Measurements from ENCODE around the gene HMGCS1. TPM values are rescaled to one million over a fixed set of nuclear protein-coding genes. Genes with fewer than 3 reads are reported as not detected.
"Not testable (repeated sequence)": the region's sequence is repeated elsewhere in the genome, so short reads cannot be mapped to it uniquely, and the experiment has no call there.

Gene HMGCS1
- total RNA-seq, 5 donors from 2014 or later (not counting 1 experiment from before 2014, with no cell fraction given) = 29.2 to 49.1 (median 36.2) TPM

DNA sequence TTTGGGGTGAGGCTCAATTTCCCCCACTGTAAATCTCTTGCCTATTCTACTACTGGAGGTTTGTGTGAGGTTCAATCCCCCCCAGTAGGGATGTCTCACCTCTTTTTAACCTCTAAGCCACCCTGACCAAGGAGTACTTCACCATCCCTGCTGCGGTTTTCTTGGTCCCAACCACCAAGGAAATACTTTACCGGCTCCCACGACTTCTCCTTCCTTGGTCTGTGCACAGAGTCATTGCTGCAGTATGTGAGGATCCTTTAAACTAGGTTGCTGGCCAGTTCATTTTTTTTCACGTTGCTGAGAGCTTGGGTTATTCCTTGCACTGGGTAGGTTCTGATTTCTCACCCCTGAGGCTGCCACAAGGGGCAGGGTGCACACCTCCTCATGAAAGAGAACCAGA lies 22.5 kb upstream of the HMGCS1 start:
- CTCF ChIA-PET = no interaction called here
- H3K9me3 Mint-ChIP-seq = peaks cover 10 to 32% (median 12%) of the 10 kb centered on the region in 3 donors

DNA sequence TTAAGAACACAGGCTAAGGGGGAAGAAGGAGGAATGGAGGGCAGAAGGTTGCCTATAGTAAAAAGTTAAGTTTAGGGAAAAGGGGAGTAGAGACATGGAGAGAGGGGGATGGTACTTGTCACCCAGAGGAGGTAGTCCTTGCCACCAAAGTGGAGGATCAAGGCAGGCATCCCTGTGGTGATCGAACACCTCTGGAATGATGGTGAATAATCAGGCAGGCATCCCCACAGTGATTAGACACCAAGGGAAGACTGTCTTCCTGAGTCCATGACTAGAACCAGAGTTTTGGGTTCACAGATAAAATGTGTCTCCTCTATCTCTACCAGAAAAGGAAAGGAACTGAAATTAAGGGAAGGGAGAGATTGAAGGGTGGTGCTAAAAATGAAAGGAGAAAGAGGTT lies 19.2 kb upstream of the HMGCS1 start:
- no peaks in the 10 kb centered on the region for H3K4me1 Mint-ChIP-seq
- Histone ChIP-seq H3K9me3 (no peaks in the 10 kb centered on the region), H3K27me3 (replicated peaks in 1 of 2; ENCODE audit: control insufficient read depth in 2 of 2, extremely low read depth in 1 of 2, insufficient read depth in 2 of 2, low read length in 1 of 2) (peaks cover 0 to 2% of the 10 kb centered on the region in 2 experiments), H3K36me3 (ENCODE audit: control insufficient read depth in 2 of 2, extremely low read depth in 1 of 2, insufficient read depth in 1 of 2, low read length in 1 of 2) (no peaks in the 10 kb centered on the region), H3K27ac (ENCODE audit: low read length) (no peak overlapping the region), H3K4me3 (ENCODE audit: control insufficient read depth in 1 of 2, extremely low read depth in 1 of 2, low read length in 1 of 2) (no peak overlapping the region), H3K4me1 (ENCODE audit: control insufficient read depth in 1 of 2, extremely low read depth in 1 of 2, insufficient read depth in 2 of 2, low read length in 2 of 2) (no peaks in the 10 kb centered on the region)
- H3K9me3 Mint-ChIP-seq = peaks cover 4 to 27% (median 12%) of the 10 kb centered on the region in 3 donors
- ATAC-seq (replicated peaks in 1 of 4) = no peak
- peaks cover 25 to 29% of the 10 kb centered on the region in 2 donors for H3K27me3 Mint-ChIP-seq
- H3K4me3 Mint-ChIP-seq = no peak overlapping the region
- peaks cover 3% of the 10 kb centered on the region for H3K36me3 Mint-ChIP-seq
- no peak for DNase-seq
- H3K27ac Mint-ChIP-seq = no peak overlapping the region
- ChIA-PET CTCF (no interaction called here), POLR2A (no interaction called here)
- WGBS (ENCODE audit: insufficient coverage) = 100% methylated on average over 1 of the region's 1 CpG

More for the DNA sequence above, 22.5 kb upstream of the HMGCS1 start:
- Histone ChIP-seq H3K36me3 (ENCODE audit: control insufficient read depth in 2 of 2, extremely low read depth in 1 of 2, insufficient read depth in 1 of 2, low read length in 1 of 2) (no peaks in the 10 kb centered on the region), H3K27ac (ENCODE audit: low read length) (no peak overlapping the region), H3K9me3 (no peaks in the 10 kb centered on the region), H3K4me3 (ENCODE audit: control insufficient read depth in 1 of 2, extremely low read depth in 1 of 2, low read length in 1 of 2) (no peak overlapping the region), H3K4me1 (ENCODE audit: control insufficient read depth in 1 of 2, extremely low read depth in 1 of 2, insufficient read depth in 2 of 2, low read length in 2 of 2) (no peaks in the 10 kb centered on the region), H3K27me3 (replicated peaks in 1 of 2; ENCODE audit: control insufficient read depth in 2 of 2, extremely low read depth in 1 of 2, insufficient read depth in 2 of 2, low read length in 1 of 2) (peaks cover 0 to 9% of the 10 kb centered on the region in 2 experiments)
- H3K36me3 Mint-ChIP-seq = peaks cover 3% of the 10 kb centered on the region
- peaks cover 40 to 44% of the 10 kb centered on the region in 2 donors for H3K27me3 Mint-ChIP-seq
- H3K4me1 Mint-ChIP-seq = no peaks in the 10 kb centered on the region
- ATAC-seq (replicated peaks in 1 of 4) (no peak), DNase-seq (no peak)
- H3K27ac Mint-ChIP-seq = no peak overlapping the region
- POLR2A ChIA-PET = no interaction called here
- no peak overlapping the region for H3K4me3 Mint-ChIP-seq
- 80% methylated on average over 4 of the region's 4 CpGs for WGBS (ENCODE audit: insufficient coverage)

DNA sequence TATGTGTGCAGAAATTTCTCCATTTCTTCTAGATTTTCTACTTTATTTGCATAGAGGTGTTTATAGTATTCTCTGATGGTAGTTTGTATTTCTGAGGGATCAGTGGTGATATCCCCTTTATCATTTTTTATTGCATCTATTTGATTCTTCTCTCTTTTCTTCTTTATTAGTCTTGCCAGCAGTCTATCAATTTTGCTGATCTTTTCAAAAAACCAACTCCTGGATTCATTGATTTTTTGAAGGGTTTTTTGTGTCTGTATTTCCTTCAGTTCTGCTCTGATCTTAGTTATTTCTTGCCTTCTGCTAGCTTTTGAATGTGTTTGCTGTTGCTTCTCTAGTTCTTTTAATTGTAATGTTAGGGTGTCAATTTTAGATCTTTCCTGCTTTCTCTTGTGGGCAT lies 12.4 kb upstream of the HMGCS1 start:
- H3K27ac ChIP-seq (ENCODE audit: low read length); H3K9me3 ChIP-seq; H3K9me3 Mint-ChIP-seq; H3K4me1 ChIP-seq (ENCODE audit: control insufficient read depth in 1 of 2, extremely low read depth in 1 of 2, insufficient read depth in 2 of 2, low read length in 2 of 2); H3K36me3 ChIP-seq (ENCODE audit: control insufficient read depth in 2 of 2, extremely low read depth in 1 of 2, insufficient read depth in 1 of 2, low read length in 1 of 2); H3K27me3 ChIP-seq (replicated peaks in 1 of 2; ENCODE audit: control insufficient read depth in 2 of 2, extremely low read depth in 1 of 2, insufficient read depth in 2 of 2, low read length in 1 of 2); H3K27ac Mint-ChIP-seq; H3K4me3 ChIP-seq (ENCODE audit: control insufficient read depth in 1 of 2, extremely low read depth in 1 of 2, low read length in 1 of 2); H3K4me1 Mint-ChIP-seq; H3K27me3 Mint-ChIP-seq; H3K4me3 Mint-ChIP-seq; POLR2A ChIA-PET; DNase-seq; ATAC-seq (replicated peaks in 1 of 4); CTCF ChIA-PET; H3K36me3 Mint-ChIP-seq: not testable (repeated sequence)

DNA sequence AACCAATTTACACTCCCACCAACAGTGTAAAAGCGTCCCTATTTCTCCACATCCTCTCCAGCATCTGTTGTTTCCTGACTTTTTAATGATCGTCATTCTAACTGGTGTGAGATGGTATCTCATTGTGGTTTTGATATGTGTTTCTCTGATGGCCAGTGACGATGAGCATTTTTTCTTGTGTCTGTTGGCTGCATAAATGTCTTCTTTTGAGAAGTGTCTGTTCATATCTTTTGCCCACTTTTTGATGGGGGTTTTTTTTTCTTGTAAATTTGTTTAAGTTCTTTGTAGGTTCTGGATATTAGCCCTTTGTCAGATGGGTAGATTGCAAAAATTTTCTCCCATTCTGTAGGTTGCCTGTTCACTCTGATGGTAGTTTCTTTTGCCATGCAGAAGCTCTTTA lies 10.3 kb upstream of the HMGCS1 start:
- ATAC-seq (replicated peaks in 1 of 4); POLR2A ChIA-PET; CTCF ChIA-PET; H3K27me3 ChIP-seq (replicated peaks in 1 of 2; ENCODE audit: control insufficient read depth in 2 of 2, extremely low read depth in 1 of 2, insufficient read depth in 2 of 2, low read length in 1 of 2); H3K4me1 ChIP-seq (ENCODE audit: control insufficient read depth in 1 of 2, extremely low read depth in 1 of 2, insufficient read depth in 2 of 2, low read length in 2 of 2); H3K27ac Mint-ChIP-seq; H3K4me3 ChIP-seq (ENCODE audit: control insufficient read depth in 1 of 2, extremely low read depth in 1 of 2, low read length in 1 of 2); H3K9me3 ChIP-seq; H3K36me3 Mint-ChIP-seq; H3K9me3 Mint-ChIP-seq; H3K36me3 ChIP-seq (ENCODE audit: control insufficient read depth in 2 of 2, extremely low read depth in 1 of 2, insufficient read depth in 1 of 2, low read length in 1 of 2); H3K4me1 Mint-ChIP-seq; DNase-seq; H3K27me3 Mint-ChIP-seq; H3K27ac ChIP-seq (ENCODE audit: low read length); H3K4me3 Mint-ChIP-seq: not testable (repeated sequence)
- 83% methylated on average over 1 of the region's 3 CpGs for WGBS (ENCODE audit: insufficient coverage)

DNA sequence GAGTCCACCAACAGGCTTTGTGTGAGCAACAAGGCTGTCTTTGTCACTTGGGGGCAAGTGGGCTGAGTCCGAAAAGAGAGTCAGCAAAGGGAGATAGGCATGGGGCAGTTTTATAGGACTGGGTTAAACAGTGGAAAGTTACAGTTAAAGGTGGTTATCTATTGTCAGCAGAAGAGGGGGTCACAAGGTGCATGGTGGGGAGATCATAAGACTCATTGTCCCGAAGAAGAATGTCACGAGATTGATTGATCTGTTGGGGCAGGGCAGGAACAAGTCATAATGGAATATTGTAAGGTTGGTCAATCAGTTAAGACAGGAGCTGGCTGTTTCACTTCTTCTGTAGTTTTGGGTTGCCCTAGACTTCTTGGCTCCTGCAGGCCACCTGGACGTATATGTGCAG lies 7.6 kb upstream of the HMGCS1 start:
- H3K27ac Mint-ChIP-seq = no peak overlapping the region
- Histone ChIP-seq H3K36me3 (ENCODE audit: control insufficient read depth in 2 of 2, extremely low read depth in 1 of 2, insufficient read depth in 1 of 2, low read length in 1 of 2) (no peaks in the 10 kb centered on the region), H3K27ac (ENCODE audit: low read length) (no peak overlapping the region), H3K27me3 (replicated peaks in 1 of 2; ENCODE audit: control insufficient read depth in 2 of 2, extremely low read depth in 1 of 2, insufficient read depth in 2 of 2, low read length in 1 of 2) (no peaks in the 10 kb centered on the region), H3K4me1 (ENCODE audit: control insufficient read depth in 1 of 2, extremely low read depth in 1 of 2, insufficient read depth in 2 of 2, low read length in 2 of 2) (no peaks in the 10 kb centered on the region), H3K4me3 (ENCODE audit: control insufficient read depth in 1 of 2, extremely low read depth in 1 of 2, low read length in 1 of 2) (no peak overlapping the region), H3K9me3 (no peaks in the 10 kb centered on the region)
- ChIA-PET CTCF (interaction anchor here in 1 of 2 donors (0.6 kb wide), 1 partner anchor 239 kb away, joined by 7 read pairs; no protein-coding TSS in a partner anchor), POLR2A (no interaction called here)
- H3K9me3 Mint-ChIP-seq = no peaks in the 10 kb centered on the region
- peaks cover 0 to under 1% of the 10 kb centered on the region in 2 donors for H3K27me3 Mint-ChIP-seq
- no peak for DNase-seq
- ATAC-seq (replicated peaks in 1 of 4) = no peak
- H3K4me1 Mint-ChIP-seq = no peaks in the 10 kb centered on the region
- H3K4me3 Mint-ChIP-seq = no peak overlapping the region
- H3K36me3 Mint-ChIP-seq = no peaks in the 10 kb centered on the region
- 89% methylated on average over 3 of the region's 4 CpGs for WGBS (ENCODE audit: insufficient coverage)

DNA sequence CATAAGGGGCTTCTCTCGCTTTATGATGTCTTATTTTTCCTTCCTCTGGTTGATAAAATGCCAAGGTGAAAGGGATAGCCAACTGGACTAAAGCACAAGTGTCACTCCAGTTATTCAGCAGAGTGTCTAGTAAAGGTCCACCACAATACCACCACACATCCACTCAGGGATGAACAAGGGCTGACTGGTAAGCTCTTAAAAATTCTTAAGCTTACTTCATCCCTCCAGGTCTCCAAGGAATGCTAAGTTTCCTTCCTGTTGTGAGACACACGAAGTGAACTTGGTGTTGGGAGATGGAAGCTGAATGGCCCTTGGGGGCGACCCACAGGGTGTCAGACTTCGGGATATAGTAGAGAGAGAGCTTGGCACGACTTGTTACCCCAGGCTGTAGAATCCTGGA lies 3.2 kb upstream of the HMGCS1 start:
- DNase-seq = no peak
- ATAC-seq (replicated peaks in 1 of 4) = no peak
- Histone ChIP-seq H3K4me3 (ENCODE audit: control insufficient read depth in 1 of 2, extremely low read depth in 1 of 2, low read length in 1 of 2) (no peak overlapping the region), H3K4me1 (ENCODE audit: control insufficient read depth in 1 of 2, extremely low read depth in 1 of 2, insufficient read depth in 2 of 2, low read length in 2 of 2) (peaks cover 12 to 14% of the 10 kb centered on the region in 2 experiments), H3K27ac (ENCODE audit: low read length) (no peak overlapping the region), H3K9me3 (no peaks in the 10 kb centered on the region), H3K27me3 (replicated peaks in 1 of 2; ENCODE audit: control insufficient read depth in 2 of 2, extremely low read depth in 1 of 2, insufficient read depth in 2 of 2, low read length in 1 of 2) (no peaks in the 10 kb centered on the region), H3K36me3 (ENCODE audit: control insufficient read depth in 2 of 2, extremely low read depth in 1 of 2, insufficient read depth in 1 of 2, low read length in 1 of 2) (no peaks in the 10 kb centered on the region)
- CTCF ChIA-PET = no interaction called here
- Mint-ChIP-seq H3K27me3 (no peaks in the 10 kb centered on the region), H3K9me3 (no peaks in the 10 kb centered on the region), H3K36me3 (no peaks in the 10 kb centered on the region), H3K27ac (no peak overlapping the region), H3K4me1 (peaks cover 20 to 31% (median 24%) of the 10 kb centered on the region in 3 donors), H3K4me3 (no peak overlapping the region)
- WGBS (ENCODE audit: insufficient coverage) = 100% methylated on average over 2 of the region's 5 CpGs
- POLR2A ChIA-PET = no interaction called here

DNA sequence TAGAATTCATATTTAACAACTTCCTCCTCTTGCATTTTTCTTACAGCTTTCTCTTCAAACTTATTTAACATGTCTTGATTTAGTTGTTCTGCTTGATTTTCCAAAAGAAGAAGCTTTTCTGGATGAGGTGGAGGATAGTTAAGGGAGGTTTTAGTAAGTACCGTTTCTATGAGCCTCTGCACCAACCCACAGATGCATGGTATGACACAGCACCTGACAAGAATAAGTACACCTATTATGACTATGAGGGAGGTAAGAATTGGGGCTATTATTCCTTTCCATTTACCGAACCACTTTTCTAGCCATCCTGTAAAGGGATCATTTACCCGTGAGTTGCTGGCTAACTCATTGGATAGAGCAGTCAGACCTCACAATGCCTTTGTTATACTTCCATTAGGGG lies 2.5 kb upstream of the HMGCS1 start:
- CTCF ChIA-PET = interaction anchor here in 1 of 2 donors (0.7 to 1.1 kb wide), 2 partner anchors 210 to 320 kb away, joined by 3 read pairs; no protein-coding TSS in a partner anchor
- ATAC-seq (replicated peaks in 1 of 4) (no peak), DNase-seq (no peak)
- Histone ChIP-seq H3K4me3 (ENCODE audit: control insufficient read depth in 1 of 2, extremely low read depth in 1 of 2, low read length in 1 of 2) (no peak overlapping the region), H3K27me3 (replicated peaks in 1 of 2; ENCODE audit: control insufficient read depth in 2 of 2, extremely low read depth in 1 of 2, insufficient read depth in 2 of 2, low read length in 1 of 2) (no peaks in the 10 kb centered on the region), H3K9me3 (no peaks in the 10 kb centered on the region), H3K4me1 (ENCODE audit: control insufficient read depth in 1 of 2, extremely low read depth in 1 of 2, insufficient read depth in 2 of 2, low read length in 2 of 2) (peaks cover 12 to 14% of the 10 kb centered on the region in 2 experiments), H3K36me3 (ENCODE audit: control insufficient read depth in 2 of 2, extremely low read depth in 1 of 2, insufficient read depth in 1 of 2, low read length in 1 of 2) (no peaks in the 10 kb centered on the region), H3K27ac (ENCODE audit: low read length) (no peak overlapping the region)
- no peak overlapping the region for H3K27ac Mint-ChIP-seq
- H3K9me3 Mint-ChIP-seq = no peaks in the 10 kb centered on the region
- peaks cover 20 to 36% (median 29%) of the 10 kb centered on the region in 3 donors for H3K4me1 Mint-ChIP-seq
- H3K36me3 Mint-ChIP-seq = no peaks in the 10 kb centered on the region
- no CpG with 5 or more reads among the region's 3 CpGs for WGBS (ENCODE audit: insufficient coverage)
- H3K4me3 Mint-ChIP-seq = no peak overlapping the region
- POLR2A ChIA-PET = interaction anchor here (0.6 kb wide), 3 partner anchors 59 to 295 kb away, joined by 3 to 11 read pairs (median 5); no protein-coding TSS in a partner anchor
- H3K27me3 Mint-ChIP-seq = no peaks in the 10 kb centered on the region

Data from T-cell (primary cell).